ENCODE results near the gene FBXO31.
A peak's percentile ranks its signal among the peaks of the same experiment; 100 is the strongest.
"Not testable (repeated sequence)": the region's sequence is repeated elsewhere in the genome, so short reads cannot be mapped to it uniquely, and the experiment has no call there.

Gene FBXO31

DNA sequence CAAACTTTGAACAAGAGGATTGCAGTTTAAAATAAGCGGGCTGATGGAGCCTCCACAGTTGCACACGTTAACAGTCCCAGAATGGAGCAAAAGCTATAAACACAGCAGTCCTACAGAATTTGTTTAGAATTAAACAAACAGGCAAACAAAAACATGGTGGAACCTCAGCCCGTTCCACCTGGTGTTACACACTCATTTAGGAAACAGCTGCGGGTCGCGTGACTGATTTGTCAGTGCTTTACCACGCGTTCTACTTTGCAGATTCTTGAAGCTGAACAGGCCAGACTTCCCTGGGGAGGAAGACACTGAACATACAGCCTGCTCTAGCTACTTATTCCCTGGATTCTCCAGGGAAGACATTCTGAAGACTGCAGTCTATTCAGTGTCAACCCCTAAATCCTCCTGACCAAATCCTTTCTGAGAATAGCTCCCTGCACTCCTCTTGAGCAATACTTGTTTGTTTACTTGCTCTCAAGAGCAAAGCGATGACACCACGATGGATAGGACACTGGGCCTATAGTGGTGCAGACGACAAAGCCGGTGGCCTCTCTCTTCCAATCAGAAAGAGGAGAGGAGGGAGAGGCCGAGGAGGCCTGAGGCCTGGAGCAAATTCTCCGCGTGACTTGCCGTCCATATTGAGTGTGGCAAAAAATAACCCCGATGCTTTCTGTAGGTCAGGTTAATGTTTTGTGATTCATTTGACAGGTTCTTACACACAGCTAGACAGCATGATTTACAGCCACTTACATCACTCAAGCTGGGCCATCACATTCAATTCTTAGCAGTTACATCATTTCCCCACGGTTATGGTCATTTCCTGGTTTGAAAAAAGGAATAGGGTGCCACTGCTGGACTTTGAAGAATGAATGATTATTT is 4.6 kb upstream of the FBXO31 start:
- peak; percentile 65 to 67 for DNase-seq (ENCODE audit: extremely low read depth in 1 of 2, low read depth in 1 of 2)

GRCh38 chr16:87384875-87385167 is 1.2 kb upstream of the FBXO31 start:
- DNase-seq (ENCODE audit: extremely low read depth in 1 of 2, low read depth in 1 of 2) = not testable (repeated sequence)

GRCh38 chr16:87384162-87384874 is 742 bp upstream of the FBXO31 start:
- DNase-seq (ENCODE audit: extremely low read depth in 1 of 2, low read depth in 1 of 2) = no peak

DNA sequence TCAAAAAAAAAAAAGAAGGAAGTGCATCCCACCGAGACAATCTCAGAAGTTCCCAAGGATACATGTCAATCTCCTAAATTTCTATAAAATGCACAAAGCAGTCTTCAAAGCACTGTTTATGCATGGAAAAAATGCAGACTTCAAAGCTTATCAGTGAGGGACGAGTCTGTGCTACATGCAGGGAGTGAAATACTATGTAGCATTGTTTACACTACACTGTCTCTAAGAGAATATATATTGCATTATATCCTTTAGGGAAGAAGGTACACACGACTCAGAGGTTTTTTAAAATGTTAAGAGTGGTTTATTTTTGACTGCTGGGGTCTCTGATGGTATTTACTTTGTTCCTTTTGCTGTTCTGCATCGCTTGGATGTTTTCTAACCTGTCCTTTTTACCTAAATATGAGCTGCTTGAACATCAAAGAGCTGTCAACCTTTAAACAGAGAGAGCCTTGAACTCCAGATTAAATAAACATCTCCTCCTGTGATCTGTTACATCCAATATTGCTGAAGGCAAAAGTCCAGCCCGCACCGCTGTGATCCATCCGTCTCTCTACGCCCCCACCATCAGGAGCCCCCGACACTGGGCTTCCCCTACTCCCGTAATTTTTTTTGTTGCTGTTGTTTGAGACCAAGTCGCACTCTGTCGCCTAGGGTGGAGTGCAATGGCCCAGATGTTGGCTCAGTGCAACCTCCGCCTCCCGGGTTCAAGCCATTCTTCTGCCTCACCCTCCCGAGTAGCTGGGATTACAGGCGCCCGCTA is 1.4 kb downstream of the FBXO31 start:
- no peak for DNase-seq (ENCODE audit: extremely low read depth in 1 of 2, low read depth in 1 of 2)

- no peak for DNase-seq (ENCODE audit: extremely low read depth in 1 of 2, low read depth in 1 of 2)
Observed at GRCh38 chr16:87380881-87381280, 2.7 kb downstream of the FBXO31 start.

GRCh38 chr16:87380403-87380802 is 3.2 kb downstream of the FBXO31 start:
- DNase-seq (ENCODE audit: extremely low read depth in 1 of 2, low read depth in 1 of 2) = no peak

GRCh38 chr16:87379312-87379752 is 4.2 kb downstream of the FBXO31 start:
- DNase-seq (ENCODE audit: extremely low read depth in 1 of 2, low read depth in 1 of 2) = not testable (repeated sequence)

DNA sequence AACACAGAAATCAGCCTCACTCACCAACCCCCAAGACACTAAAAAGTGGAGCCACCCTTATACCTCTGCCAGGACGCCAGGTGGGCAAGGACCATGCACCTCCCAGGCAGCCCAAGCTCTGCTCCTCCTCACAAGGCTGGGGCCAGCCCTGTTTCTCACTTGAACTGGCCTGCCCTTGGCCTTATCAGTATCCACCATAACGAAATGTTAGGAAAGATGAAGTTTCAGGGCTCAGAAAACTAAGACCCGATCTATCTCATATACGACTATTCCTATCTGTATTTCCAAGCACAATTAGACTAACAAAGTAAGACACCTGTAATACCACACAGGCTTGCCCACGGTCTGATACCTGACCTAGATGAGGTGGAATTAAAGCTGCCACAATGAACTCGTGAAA is 6.9 kb downstream of the FBXO31 start:
- DNase-seq (ENCODE audit: extremely low read depth in 1 of 2, low read depth in 1 of 2) = no peak

- no peak for DNase-seq (ENCODE audit: extremely low read depth in 1 of 2, low read depth in 1 of 2)
Observed at GRCh38 chr16:87375426-87376135, 8.0 kb downstream of the FBXO31 start.

GRCh38 chr16:87374313-87374712 is 9.3 kb downstream of the FBXO31 start:
- DNase-seq (ENCODE audit: extremely low read depth in 1 of 2, low read depth in 1 of 2) = no peak

- DNase-seq (ENCODE audit: extremely low read depth in 1 of 2, low read depth in 1 of 2) = no peak
Observed at GRCh38 chr16:87372305-87372704, 11.3 kb downstream of the FBXO31 start.

GRCh38 chr16:87371261-87371866 is 12.2 kb downstream of the FBXO31 start:
- DNase-seq (ENCODE audit: extremely low read depth in 1 of 2, low read depth in 1 of 2) = no peak

DNA sequence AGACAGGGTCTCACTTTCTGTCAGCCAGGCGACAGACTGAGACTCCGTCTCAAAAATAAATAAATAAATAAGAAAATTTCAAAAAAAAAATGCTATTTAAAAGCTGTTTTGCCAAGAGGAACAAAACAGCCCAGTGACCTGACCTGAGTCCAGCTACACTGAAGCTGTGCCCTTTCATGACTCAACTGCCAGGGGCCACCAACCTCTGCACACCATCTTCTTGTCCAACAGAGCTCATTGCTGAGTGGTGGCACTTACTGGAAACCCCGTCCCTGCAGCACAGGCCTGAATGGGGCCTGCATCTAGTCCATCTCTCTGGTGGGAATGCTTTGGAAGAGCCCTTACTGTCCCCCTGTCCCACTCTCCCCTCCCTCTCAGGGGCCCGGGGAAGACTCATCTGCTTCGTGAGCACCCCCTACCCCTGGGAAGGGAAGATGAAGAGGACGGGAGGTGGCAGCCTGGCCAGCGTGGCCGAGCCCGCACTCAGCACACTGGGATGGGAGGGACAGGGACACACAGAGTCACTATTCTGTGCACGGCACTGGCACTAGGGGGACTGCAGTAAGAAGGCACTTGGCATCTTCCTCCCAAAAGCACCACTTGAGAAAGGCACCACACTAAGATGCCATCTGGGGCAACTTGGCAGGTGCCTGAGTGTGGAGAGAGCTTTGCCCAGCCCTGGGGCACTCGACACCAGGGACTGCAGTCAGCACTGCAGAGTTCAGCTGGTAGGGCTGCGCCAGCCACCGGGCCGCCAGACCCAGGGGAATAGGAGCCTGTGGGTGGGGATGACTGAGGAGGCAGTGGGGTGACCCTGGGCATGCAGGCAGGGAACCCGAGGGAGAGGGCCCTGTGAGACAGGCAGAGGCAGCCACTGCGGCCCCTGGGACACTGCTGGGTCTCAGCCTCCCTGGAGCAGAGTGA is 13.5 kb downstream of the FBXO31 start:
- no peak for DNase-seq (ENCODE audit: extremely low read depth in 1 of 2, low read depth in 1 of 2)

GRCh38 chr16:87369117-87369765 is 14.3 kb downstream of the FBXO31 start:
- DNase-seq (ENCODE audit: extremely low read depth in 1 of 2, low read depth in 1 of 2) = no peak

DNA sequence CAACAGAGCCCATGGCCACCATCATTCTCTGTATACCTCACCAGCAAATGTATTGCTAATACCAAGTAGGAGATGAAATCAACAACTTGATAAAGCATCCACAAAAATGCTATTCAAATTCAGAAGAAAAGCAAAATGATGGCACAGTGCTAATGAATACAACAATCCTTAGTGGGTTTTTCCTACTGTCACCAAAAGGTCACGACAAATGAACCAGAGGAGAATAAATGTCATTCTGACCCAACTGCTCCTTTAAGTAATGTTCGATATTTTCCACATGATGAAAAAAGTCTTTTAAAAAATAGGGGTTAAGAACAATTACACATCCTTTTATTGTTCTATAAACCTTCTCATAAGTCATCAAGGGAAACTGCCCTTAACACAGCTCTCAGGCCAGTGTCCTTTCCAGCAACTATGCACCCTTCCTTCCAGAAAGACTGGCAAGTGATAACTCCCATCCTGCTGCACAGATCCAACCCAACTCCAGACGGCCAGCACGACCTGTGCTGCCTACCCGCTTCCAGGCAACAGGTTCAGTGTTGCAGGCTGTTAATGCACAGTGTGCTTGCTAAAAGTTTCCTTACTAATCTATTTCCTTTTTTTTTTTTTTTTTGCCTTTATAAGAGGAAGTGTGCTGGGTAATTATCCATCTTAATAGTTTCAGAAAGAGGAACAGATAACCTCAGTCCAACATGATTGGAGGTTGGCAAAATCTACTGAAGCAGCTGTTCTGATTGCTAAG is 15.4 kb downstream of the FBXO31 start:
- DNase-seq (ENCODE audit: extremely low read depth in 1 of 2, low read depth in 1 of 2) = no peak

GRCh38 chr16:87367529-87367928 is 16.0 kb downstream of the FBXO31 start:
- no peak for DNase-seq (ENCODE audit: extremely low read depth in 1 of 2, low read depth in 1 of 2)

GRCh38 chr16:87366930-87367329 is 16.6 kb downstream of the FBXO31 start:
- DNase-seq (ENCODE audit: extremely low read depth in 1 of 2, low read depth in 1 of 2) = no peak

DNA sequence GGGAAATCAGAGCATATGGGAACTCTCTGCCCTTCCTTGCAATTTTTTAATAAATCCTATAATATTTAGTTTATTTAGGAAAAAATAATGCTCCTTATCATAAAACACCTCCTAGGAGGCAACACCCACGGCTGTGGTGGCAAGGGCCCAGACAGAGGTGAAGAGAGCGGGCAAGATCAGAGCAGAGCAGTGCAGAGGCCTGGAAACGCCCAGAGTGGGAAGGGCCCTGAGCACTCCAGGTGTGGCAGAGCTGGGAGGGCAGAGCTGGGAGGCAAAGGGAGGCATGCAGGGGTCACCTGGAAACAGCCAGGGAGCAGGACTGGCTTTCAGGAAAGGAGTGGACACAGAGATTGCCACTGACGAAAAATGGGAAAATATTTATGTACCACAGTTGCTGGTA is 17.3 kb downstream of the FBXO31 start:
- no peak for DNase-seq (ENCODE audit: extremely low read depth in 1 of 2, low read depth in 1 of 2)

All from activated CD8-positive, alpha-beta memory T cell treated with anti-CD3 and anti-CD28 coated beads for 1 hour (primary cell).